Adrenal gland (tissue), 5 donors: ENCODE measurements around the gene PACRG.

ENCODE experiments used
- POLR2A ChIP-seq, 2 donors: fragments of 450-650 bp; IDR thresholded peaks; one replicate each; pipeline ENCODE4 v1.6.1; 2017; ENCODE audit warnings: antibody characterized with exemption in 2 of 2, mild to moderate bottlenecking in 2 of 2, moderate library complexity in 1 of 2
- TF ChIP-seq, protein P1 (sequence below), 6 experiments: fragments of 450-650 bp in 4 of 6; fragments of 200-600 bp in 2 of 6; sonication (generic) in 1 of 6; IDR thresholded peaks; 1 replicate in 5 of 6; 2 replicates in 1 of 6; pipeline versions ENCODE4 v1.5.1 to v1.8.0; 2016 to 2021; ENCODE audit warnings: antibody characterized with exemption in 6 of 6, mild to moderate bottlenecking in 2 of 6, moderate library complexity in 1 of 6
- donor health status: DM: no; HTN: no; CAD: no.

GRCh38 chr6:163311830-163312229 lies 584.1 kb downstream of the PACRG start:
- TF ChIP-seq, protein P1, sequence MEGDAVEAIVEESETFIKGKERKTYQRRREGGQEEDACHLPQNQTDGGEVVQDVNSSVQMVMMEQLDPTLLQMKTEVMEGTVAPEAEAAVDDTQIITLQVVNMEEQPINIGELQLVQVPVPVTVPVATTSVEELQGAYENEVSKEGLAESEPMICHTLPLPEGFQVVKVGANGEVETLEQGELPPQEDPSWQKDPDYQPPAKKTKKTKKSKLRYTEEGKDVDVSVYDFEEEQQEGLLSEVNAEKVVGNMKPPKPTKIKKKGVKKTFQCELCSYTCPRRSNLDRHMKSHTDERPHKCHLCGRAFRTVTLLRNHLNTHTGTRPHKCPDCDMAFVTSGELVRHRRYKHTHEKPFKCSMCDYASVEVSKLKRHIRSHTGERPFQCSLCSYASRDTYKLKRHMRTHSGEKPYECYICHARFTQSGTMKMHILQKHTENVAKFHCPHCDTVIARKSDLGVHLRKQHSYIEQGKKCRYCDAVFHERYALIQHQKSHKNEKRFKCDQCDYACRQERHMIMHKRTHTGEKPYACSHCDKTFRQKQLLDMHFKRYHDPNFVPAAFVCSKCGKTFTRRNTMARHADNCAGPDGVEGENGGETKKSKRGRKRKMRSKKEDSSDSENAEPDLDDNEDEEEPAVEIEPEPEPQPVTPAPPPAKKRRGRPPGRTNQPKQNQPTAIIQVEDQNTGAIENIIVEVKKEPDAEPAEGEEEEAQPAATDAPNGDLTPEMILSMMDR (IDR thresholded peaks at IDR 0.05), result no peak
- no peak for TF ChIP-seq POLR2A (IDR thresholded peaks at IDR 0.05)
